Lower leg skin (tissue), 4 donors: ENCODE results near the gene RNF14. TPM values are rescaled to one million over a fixed set of nuclear protein-coding genes. Genes with fewer than 3 reads are reported as not detected.

Source experiments
- DNase-seq, 2 donors: peaks; one replicate each; pipeline ENCODE4 v3.0.0-alpha.2; 2019; ENCODE audit warnings: low spot score in 2 of 2
- H3K4me3 ChIP-seq: fragments of 200-600 bp; sonication (generic); 2 replicates; pipeline ENCODE4 v1.5.1; 2017; ENCODE audit warnings: mild to moderate bottlenecking, low read depth; ENCODE audit not compliant: poor library complexity, severe bottlenecking
- CTCF ChIP-seq, 3 donors: fragments of 450-650 bp; IDR thresholded peaks; one replicate each; pipeline ENCODE4 v1.5.1; 2016; ENCODE audit warnings: antibody characterized with exemption in 3 of 3, mild to moderate bottlenecking in 3 of 3, moderate library complexity in 2 of 3
- POLR2A ChIP-seq, 2 donors: fragments of 450-650 bp; IDR thresholded peaks; one replicate each; pipeline ENCODE4 v1.6.1; 2016 to 2017; ENCODE audit warnings: antibody characterized with exemption in 2 of 2, mild to moderate bottlenecking in 1 of 2, moderate library complexity in 1 of 2
- WGBS, 2 donors: methylation state at CpG; one replicate each; pipeline ENCODE4 v1.1.5; 2018; 5-methylcytosine and 5-hydroxymethylcytosine counted together
- intact Hi-C: fragments of 100-400 bp; cut with DNase I; formaldehyde crosslinking; loops from one replicate; pipeline ENCODE4 v1.15.0; 2023; ENCODE audit warnings: low total_unique reads
- total RNA-seq, 4 donors: library from RNA; depleted of rRNA; stranded (reverse); fragments of >200 nt; gene quantifications; one replicate each; pipeline ENCODE4 v1.1.0, GENCODE V29; 2016

RNF14 gene
- total RNA-seq, 4 donors from 2014 or later, result 32.2 to 57.3 (median 48.8) TPM

GRCh38 chr5:141958113-141958512 is 10.8 kb upstream of the RNF14 start, which contains the start of gene PCDH12:
Gene PCDH12, minus strand, starts transcription at chr5:141958202. Its CDS starts 351 bp downstream, at chr5:141957851.
- 42 to 48% methylated on average over 7 of the region's 7 CpGs for WGBS, 2 donors
- peak in 1 of 2 donors; percentile 89 for DNase-seq
- no peak for TF ChIP-seq CTCF (IDR thresholded peaks at IDR 0.05)
- no peak for TF ChIP-seq POLR2A (IDR thresholded peaks at IDR 0.05)
- intact Hi-C loops, result loop anchor here (5.0 to 10.0 kb wide), 2 partner anchors 73 to 266 kb away; no protein-coding TSS in a partner anchor
- no peak within 1 kb of the TSS for H3K4me3 ChIP-seq

GRCh38 chr5:141958546-141959172 is 10.2 kb upstream of the RNF14 start:
- no peak overlapping the region for H3K4me3 ChIP-seq
- intact Hi-C loops, result loop anchor here (5.0 to 10.0 kb wide), 2 partner anchors 74 to 266 kb away; no protein-coding TSS in a partner anchor
- WGBS, 2 donors, result 53 to 65% methylated on average over 8 of the region's 8 CpGs
- TF ChIP-seq POLR2A (IDR thresholded peaks at IDR 0.05), result no peak
- TF ChIP-seq CTCF (IDR thresholded peaks at IDR 0.05), result no peak
- DNase-seq, result peak in 1 of 2 donors; percentile 85

DNA sequence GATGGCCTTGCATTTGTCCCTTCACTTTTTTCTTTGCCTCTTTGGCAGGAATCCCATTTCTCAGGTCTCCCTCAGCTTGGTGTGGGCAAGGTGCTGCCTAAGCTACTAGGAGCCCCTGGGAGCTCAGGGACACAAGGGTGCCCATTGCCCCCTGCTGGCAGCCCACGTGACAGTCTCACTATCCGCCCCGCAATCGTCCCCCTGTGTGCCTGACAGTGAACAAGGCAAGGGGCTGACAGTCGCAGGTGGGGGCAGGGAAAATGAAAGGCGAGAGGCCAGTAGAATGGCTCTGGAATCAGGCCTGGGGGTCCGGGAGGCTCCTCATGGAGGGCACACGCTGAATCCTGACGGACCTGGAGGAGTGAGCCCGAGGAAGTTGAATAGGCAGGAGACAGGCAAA is 8.9 kb upstream of the RNF14 start:
- TF ChIP-seq POLR2A (IDR thresholded peaks at IDR 0.05), result no peak

GRCh38 chr5:141960449-141961323 is 8.2 kb upstream of the RNF14 start:
- intact Hi-C loops, result no loop called here
- H3K4me3 ChIP-seq, result no peak overlapping the region
- TF ChIP-seq POLR2A (IDR thresholded peaks at IDR 0.05) (no peak), CTCF (IDR thresholded peaks at IDR 0.05) (peak in 1 of 3 donors; percentile 84)
- peak; percentile 92 to 98 for DNase-seq
- WGBS, 2 donors, result 29% methylated on average over 14 of the region's 14 CpGs

More for the DNA sequence above, 8.9 kb upstream of the RNF14 start:
- intact Hi-C loops, result no loop called here
- H3K4me3 ChIP-seq, result no peak overlapping the region
- WGBS, 2 donors, result 75 to 80% methylated on average over 10 of the region's 10 CpGs
- peak in 1 of 2 donors; percentile 81 for DNase-seq

DNA sequence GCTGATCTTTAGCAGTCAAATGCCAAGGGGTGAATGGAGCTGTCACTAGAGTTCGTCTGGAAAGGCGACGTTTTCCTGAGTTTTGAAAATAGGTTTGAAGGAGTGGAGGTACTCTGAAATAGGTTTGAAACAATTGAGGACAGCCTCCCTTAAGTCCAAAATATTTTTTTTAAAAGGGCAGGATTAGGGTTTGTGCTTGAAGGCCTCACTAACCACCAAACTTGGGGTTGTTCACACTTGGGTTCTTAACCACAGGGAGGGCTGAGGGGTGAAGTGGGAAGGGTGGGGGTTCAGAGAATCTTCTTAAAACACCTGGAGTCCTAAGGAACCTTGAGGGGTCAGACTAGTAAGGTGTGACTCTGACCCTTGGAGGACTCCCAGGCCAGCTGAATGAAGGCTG is 7.4 kb upstream of the RNF14 start:
- DNase-seq, result peak in 1 of 2 donors; percentile 54
- intact Hi-C loops, result no loop called here
- WGBS, 2 donors, result 86 to 91% methylated on average over 3 of the region's 3 CpGs
- TF ChIP-seq POLR2A (IDR thresholded peaks at IDR 0.05), result no peak
- TF ChIP-seq CTCF (IDR thresholded peaks at IDR 0.05), result no peak
- no peak overlapping the region for H3K4me3 ChIP-seq

DNA sequence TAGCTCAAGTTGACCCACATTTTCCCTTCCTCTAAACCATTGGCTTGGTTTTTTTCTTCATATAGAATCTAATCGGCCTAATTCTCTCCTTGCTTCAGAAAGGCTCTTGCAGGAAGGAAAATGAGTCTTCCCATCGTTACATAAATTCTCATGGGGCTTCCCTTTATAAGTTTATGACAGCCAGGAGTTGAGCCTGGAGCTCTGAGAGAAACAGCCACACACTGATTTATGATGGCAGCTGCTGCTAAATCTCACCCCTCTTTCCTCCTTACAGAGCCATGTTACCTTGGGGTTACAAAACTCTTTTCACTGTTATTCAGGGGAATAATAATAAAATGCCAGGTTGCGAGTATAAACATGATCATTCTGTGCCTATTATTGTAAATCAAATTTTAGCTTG is 5.2 kb upstream of the RNF14 start:
- no peak overlapping the region for H3K4me3 ChIP-seq
- WGBS, 2 donors, result 36 to 48% methylated on average over 3 of the region's 3 CpGs
- intact Hi-C loops, result no loop called here
- DNase-seq, result no peak
- TF ChIP-seq POLR2A (IDR thresholded peaks at IDR 0.05), result no peak
- no peak for TF ChIP-seq CTCF (IDR thresholded peaks at IDR 0.05)
